Loucy (cell line): ENCODE measurements around the gene EFCAB8.

ENCODE experiments used
- H2AFZ ChIP-seq: fragments of 200-600 bp; sonication (generic); 2 replicates; pipeline ENCODE4 v1.6.0; 2016; ENCODE audit warnings: antibody characterized with exemption, mild to moderate bottlenecking, low read length, moderate library complexity
- H3F3A ChIP-seq: fragments of 200-600 bp; 2 replicates; pipeline ENCODE4 v1.6.0; 2016; ENCODE audit warnings: antibody characterized with exemption, low read depth, mild to moderate bottlenecking
- H3K27me3 ChIP-seq: fragments of 200-600 bp; sonication (generic); 2 replicates; pipeline ENCODE4 v1.6.1; 2014; ENCODE audit warnings: low read length, mild to moderate bottlenecking; ENCODE audit not compliant: insufficient read depth, poor library complexity, severe bottlenecking
- H3K36me3 ChIP-seq: fragments of 200-600 bp; sonication (generic); 2 replicates; pipeline ENCODE4 v1.6.1; 2016; ENCODE audit warnings: low read length; ENCODE audit not compliant: insufficient read depth
- H3K4me1 ChIP-seq: fragments of 200-600 bp; sonication (generic); 2 replicates; pipeline ENCODE4 v1.5.1; 2014; ENCODE audit warnings: low read length, mild to moderate bottlenecking; ENCODE audit not compliant: insufficient read depth, poor library complexity, severe bottlenecking
- H3K4me2 ChIP-seq: fragments of 200-600 bp; sonication (generic); 2 replicates; pipeline ENCODE4 v1.6.0; 2014; ENCODE audit warnings: antibody characterized with exemption, low read length, low read depth, mild to moderate bottlenecking; ENCODE audit not compliant: poor library complexity, severe bottlenecking
- H3K4me3 ChIP-seq: fragments of 200-600 bp; sonication (generic); 2 replicates; pipeline ENCODE4 v1.5.1; 2014; ENCODE audit warnings: low read length, mild to moderate bottlenecking, mixed read lengths; ENCODE audit not compliant: poor library complexity, severe bottlenecking
- H3K79me2 ChIP-seq: fragments of 200-600 bp; sonication (generic); 2 replicates; pipeline ENCODE4 v1.6.1; 2014; ENCODE audit warnings: low read length; ENCODE audit not compliant: insufficient read depth
- H3K9ac ChIP-seq: fragments of 200-600 bp; sonication (generic); 2 replicates; pipeline ENCODE4 v1.6.0; 2014; ENCODE audit warnings: mild to moderate bottlenecking, low read depth, low read length, moderate library complexity; ENCODE audit not compliant: poor library complexity, severe bottlenecking
- H3K9me2 ChIP-seq: fragments of 200-600 bp; sonication (generic); replicated peaks from 2 replicates; pipeline ENCODE4 v1.6.1; 2016; ENCODE audit warnings: low read depth, low read length, mixed read lengths
- H3K9me3 ChIP-seq: fragments of 200-600 bp; sonication (generic); 2 replicates; pipeline ENCODE4 v1.6.1; 2014; ENCODE audit warnings: mild to moderate bottlenecking, antibody characterized with exemption, low read length, low read depth; ENCODE audit not compliant: insufficient read depth
- H4K20me1 ChIP-seq: fragments of 200-600 bp; sonication (generic); 2 replicates; pipeline ENCODE4 v1.6.0; 2014; ENCODE audit warnings: antibody characterized with exemption, low read length, mild to moderate bottlenecking; ENCODE audit not compliant: insufficient read depth, poor library complexity, severe bottlenecking
- EZH2phosphoT487 ChIP-seq: fragments of 200-600 bp; IDR thresholded peaks from 2 replicates; pipeline ENCODE4 v1.6.1; 2018; ENCODE audit warnings: antibody characterized with exemption, mild to moderate bottlenecking, moderate library complexity, borderline replicate concordance
- TF ChIP-seq, protein P1 (sequence below): fragments of 200-600 bp; sonication (generic); conservative IDR thresholded peaks from 2 replicates; pipeline ENCODE4 v1.5.1; 2014; ENCODE audit warnings: mild to moderate bottlenecking, antibody characterized with exemption, low read length

EFCAB8 gene

DNA sequence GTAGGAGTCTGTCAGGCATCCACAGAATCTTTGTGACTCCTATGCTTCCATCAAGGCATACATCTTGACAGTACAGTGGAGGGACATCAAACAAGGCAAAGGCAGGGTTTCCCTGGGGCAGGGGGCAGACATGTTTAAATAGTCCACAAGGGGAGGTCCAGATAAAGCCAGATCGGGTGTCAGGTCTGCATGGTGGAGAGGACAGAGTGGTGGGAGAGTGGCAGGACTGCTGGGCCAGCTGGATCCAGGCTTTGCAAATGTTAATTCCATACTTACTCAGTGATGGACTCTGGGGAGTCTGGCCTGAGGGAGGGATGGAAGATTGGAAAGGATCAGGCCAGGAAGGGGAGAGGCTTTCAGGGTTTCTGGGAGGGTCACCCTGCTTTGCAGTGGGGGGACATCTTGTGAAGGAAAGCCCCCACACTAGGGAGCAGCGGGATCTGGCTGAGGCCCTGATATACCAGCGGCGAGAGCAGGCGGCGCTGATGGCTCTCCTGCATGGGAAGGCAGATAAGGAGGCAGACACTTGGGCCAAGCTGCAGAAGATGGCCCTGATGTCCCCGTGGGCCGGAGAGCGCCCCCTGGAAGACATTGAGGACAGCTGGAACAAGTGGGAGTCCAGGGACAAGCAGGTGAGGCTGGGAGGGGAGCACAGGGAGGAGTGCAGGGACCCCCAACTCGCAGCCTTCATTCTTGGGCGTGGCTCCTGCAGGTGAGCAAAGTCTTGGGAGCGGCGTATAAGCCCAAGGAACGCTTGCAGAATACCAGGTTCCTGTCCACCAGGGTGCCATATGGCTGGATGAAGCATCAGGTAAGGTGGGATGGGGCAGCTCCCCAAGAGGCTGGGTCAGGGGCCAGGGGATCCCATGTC lies 100.9 kb downstream of the EFCAB8 start:
- Histone ChIP-seq H3K4me1 (peaks cover 3% of the 10 kb centered on the region), H3K4me3 (no peak overlapping the region), H3K9me3 (peaks cover 16% of the 10 kb centered on the region; the same call in 1 of the 2 replicates), H2AFZ (no peak overlapping the region), H3K4me2 (no peak overlapping the region), H3K79me2 (no peaks in the 10 kb centered on the region), H3K36me3 (no peaks in the 10 kb centered on the region), H3K9ac (no peak overlapping the region), H3K9me2 (no peaks in the 10 kb centered on the region), H3F3A (no peaks in the 10 kb centered on the region), H3K27me3 (no peaks in the 10 kb centered on the region), H4K20me1 (no peaks in the 10 kb centered on the region)
- TF ChIP-seq, protein P1, sequence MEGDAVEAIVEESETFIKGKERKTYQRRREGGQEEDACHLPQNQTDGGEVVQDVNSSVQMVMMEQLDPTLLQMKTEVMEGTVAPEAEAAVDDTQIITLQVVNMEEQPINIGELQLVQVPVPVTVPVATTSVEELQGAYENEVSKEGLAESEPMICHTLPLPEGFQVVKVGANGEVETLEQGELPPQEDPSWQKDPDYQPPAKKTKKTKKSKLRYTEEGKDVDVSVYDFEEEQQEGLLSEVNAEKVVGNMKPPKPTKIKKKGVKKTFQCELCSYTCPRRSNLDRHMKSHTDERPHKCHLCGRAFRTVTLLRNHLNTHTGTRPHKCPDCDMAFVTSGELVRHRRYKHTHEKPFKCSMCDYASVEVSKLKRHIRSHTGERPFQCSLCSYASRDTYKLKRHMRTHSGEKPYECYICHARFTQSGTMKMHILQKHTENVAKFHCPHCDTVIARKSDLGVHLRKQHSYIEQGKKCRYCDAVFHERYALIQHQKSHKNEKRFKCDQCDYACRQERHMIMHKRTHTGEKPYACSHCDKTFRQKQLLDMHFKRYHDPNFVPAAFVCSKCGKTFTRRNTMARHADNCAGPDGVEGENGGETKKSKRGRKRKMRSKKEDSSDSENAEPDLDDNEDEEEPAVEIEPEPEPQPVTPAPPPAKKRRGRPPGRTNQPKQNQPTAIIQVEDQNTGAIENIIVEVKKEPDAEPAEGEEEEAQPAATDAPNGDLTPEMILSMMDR: no peak

DNA sequence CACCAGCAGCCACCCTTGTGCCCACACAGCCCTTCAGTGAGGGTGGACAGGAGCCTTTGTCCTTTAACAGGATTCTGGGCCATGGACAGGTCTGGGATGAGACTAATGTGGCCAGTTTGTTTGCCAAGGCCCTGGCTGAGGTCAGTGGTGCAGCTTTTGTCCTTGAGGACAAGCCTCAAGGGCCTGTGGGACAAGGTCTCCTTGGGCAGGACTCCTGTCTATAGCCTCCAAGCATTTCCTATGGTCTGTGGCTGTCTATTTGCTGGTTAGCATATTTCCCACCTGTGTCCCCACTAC lies 101.4 kb downstream of the EFCAB8 start:
- H3K9me2 ChIP-seq: no peaks in the 10 kb centered on the region
- H3F3A ChIP-seq: no peaks in the 10 kb centered on the region
- no peak overlapping the region for H3K9ac ChIP-seq
- H3K36me3 ChIP-seq: no peaks in the 10 kb centered on the region
- no peaks in the 10 kb centered on the region for H4K20me1 ChIP-seq
- no peak overlapping the region for H3K4me2 ChIP-seq
- H2AFZ ChIP-seq: no peak overlapping the region
- H3K79me2 ChIP-seq: no peaks in the 10 kb centered on the region
- H3K4me1 ChIP-seq: peaks cover 5% of the 10 kb centered on the region
- H3K9me3 ChIP-seq: peaks cover 16% of the 10 kb centered on the region; the same call in 1 of the 2 replicates
- no peak overlapping the region for H3K4me3 ChIP-seq
- TF ChIP-seq, protein P1: no peak
- TF ChIP-seq EZH2phosphoT487: no peak
- H3K27me3 ChIP-seq: no peaks in the 10 kb centered on the region

DNA sequence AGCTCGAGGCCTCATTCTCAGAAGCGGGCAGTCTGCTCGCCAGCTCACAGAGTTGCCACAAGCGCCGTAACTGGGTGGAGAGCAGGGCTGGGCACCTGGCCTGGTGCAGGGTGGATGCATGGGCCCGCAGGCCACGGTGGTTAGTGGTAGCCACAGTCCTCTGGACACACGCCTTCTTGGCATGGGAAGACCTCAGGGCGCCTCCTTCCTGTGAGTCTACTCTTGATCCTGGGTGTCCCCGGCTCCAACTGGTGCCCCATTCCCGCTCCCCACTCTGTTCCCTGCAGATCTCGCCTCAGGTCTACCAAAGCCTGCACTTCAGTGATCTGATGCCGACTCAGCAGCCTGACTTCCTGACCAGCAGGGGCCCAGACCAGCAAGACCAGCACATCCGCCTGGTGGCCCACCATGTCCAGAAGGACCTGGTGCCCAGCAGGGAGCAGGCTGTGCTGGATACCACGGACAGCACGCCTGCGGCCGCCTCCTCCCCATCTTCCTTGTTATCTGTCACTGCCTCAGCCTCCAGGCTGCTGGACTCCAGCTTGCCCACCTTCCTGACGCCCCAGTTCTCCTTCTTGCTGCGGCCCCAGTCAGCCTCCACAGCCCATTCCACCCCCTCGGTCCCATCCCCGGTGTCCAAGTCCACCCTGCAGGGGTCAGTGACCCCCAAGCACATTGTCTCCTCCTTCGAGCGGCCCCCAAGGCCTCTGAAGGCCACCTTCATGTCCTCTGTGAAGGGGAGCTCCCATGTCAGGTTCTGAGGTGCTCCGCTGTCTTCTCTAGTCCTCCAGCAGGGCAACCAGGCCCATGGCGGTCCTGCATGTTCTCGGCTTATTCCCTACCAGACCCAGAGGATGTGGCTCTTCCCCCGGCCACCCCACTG lies 102.4 kb downstream of the EFCAB8 start:
- no peak overlapping the region for H3K9ac ChIP-seq
- H3K36me3 ChIP-seq: no peaks in the 10 kb centered on the region

More for the DNA sequence above, 102.4 kb downstream of the EFCAB8 start:
- TF ChIP-seq, protein P1: no peak
- no peak for TF ChIP-seq EZH2phosphoT487
- Histone ChIP-seq H3K9me3 (peaks cover 16% of the 10 kb centered on the region; the same call in 1 of the 2 replicates), H3K9me2 (no peaks in the 10 kb centered on the region), H3F3A (no peaks in the 10 kb centered on the region), H3K4me1 (peaks cover 14% of the 10 kb centered on the region), H2AFZ (no peak overlapping the region), H3K27me3 (no peaks in the 10 kb centered on the region), H4K20me1 (no peaks in the 10 kb centered on the region), H3K4me3 (no peak overlapping the region), H3K79me2 (no peaks in the 10 kb centered on the region), H3K4me2 (no peak overlapping the region)
